ENCODE measurements around the gene ASB16.

GRCh38 chr17:44155488-44155887, 15.0 kb upstream of the ASB16 start:
- no peak for TF ChIP-seq CTCF (IDR thresholded peaks at IDR 0.05; ENCODE audit: low read depth, low read length, poor library complexity, severe bottlenecking)
- TF ChIP-seq EZH2phosphoT487 (IDR thresholded peaks at IDR 0.05; ENCODE audit: borderline replicate concordance, low read length): no peak
